RWPE2 (cell line): Measurements from ENCODE around the gene SMC3.

Source experiments
- ATAC-seq: fragments of 200-7000 bp; cut with Tn5 transposase; 3 replicates; pipeline ENCODE4 v1.9.1; 2021; ENCODE audit warnings: low read depth
- DNase-seq: peaks from one replicate; pipeline ENCODE4 v3.0.0-alpha.2; 2020; ENCODE audit warnings: low spot score
- H3K27ac ChIP-seq: fragments of 450-650 bp; 2 replicates; pipeline ENCODE4 v1.5.1; 2017; ENCODE audit warnings: mild to moderate bottlenecking; ENCODE audit not compliant: poor library complexity, severe bottlenecking
- H3K27me3 ChIP-seq: fragments of 250-450 bp; sonication (Bioruptor Pico); 2 replicates; pipeline ENCODE4 v1.5.1; 2021; ENCODE audit warnings: mild to moderate bottlenecking, moderate library complexity; ENCODE audit not compliant: insufficient read depth, poor library complexity, severe bottlenecking
- H3K36me3 ChIP-seq: fragments of 250-450 bp; sonication (Bioruptor Pico); 2 replicates; pipeline ENCODE4 v1.5.1; 2020; ENCODE audit warnings: low read depth, mild to moderate bottlenecking, moderate library complexity
- H3K4me1 ChIP-seq: fragments of 250-450 bp; sonication (Bioruptor Pico); 2 replicates; pipeline ENCODE4 v1.5.1; 2021; ENCODE audit warnings: mild to moderate bottlenecking, moderate library complexity; ENCODE audit not compliant: insufficient read depth, poor library complexity, severe bottlenecking
- H3K4me3 ChIP-seq: fragments of 250-450 bp; sonication (Bioruptor Pico); 2 replicates; pipeline ENCODE4 v1.5.1; 2021; ENCODE audit warnings: mild to moderate bottlenecking, moderate library complexity; ENCODE audit not compliant: severe bottlenecking
- H3K9me3 ChIP-seq: fragments of 250-450 bp; sonication (Bioruptor Pico); 2 replicates; pipeline ENCODE4 v1.5.1; 2021; ENCODE audit warnings: mild to moderate bottlenecking, moderate library complexity; ENCODE audit not compliant: severe bottlenecking
- TF ChIP-seq, protein P1 (sequence below): fragments of 450-650 bp; IDR thresholded peaks from one replicate; pipeline ENCODE4 v1.5.1; 2017; ENCODE audit warnings: mild to moderate bottlenecking, moderate library complexity; ENCODE audit not compliant: poor library complexity, severe bottlenecking

SMC3 gene

DNA sequence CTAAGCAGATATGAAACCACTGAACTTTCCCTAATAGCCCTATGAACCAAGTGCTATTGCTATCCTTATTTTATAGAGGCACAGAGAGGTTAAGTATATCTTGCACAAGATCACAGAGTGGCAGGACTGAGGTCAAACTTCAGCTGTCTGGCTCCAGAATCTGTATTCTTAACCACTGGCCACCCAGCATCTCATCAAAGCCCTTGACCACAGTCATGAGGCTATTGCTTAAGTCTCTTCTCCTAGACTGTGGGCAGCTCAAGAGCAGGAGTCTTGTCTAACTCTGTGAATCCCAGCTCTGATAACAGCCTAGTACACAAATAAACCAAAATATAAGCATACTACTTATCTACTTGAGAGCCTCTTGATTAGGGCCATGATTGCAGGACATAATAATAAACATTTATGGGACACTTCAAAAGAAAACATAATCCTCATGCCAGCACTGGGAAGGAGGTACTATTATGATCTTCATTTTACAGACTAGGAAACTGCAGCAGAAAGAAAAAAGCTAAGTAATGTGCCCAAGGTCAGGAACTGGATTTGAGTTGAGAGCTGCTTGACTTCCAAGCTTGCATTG is 22.4 kb upstream of the SMC3 start:
- no peak overlapping the region for H3K4me3 ChIP-seq
- H3K27me3 ChIP-seq: no peaks in the 10 kb centered on the region
- H3K36me3 ChIP-seq: no peaks in the 10 kb centered on the region
- H3K9me3 ChIP-seq: no peaks in the 10 kb centered on the region
- TF ChIP-seq, protein P1, sequence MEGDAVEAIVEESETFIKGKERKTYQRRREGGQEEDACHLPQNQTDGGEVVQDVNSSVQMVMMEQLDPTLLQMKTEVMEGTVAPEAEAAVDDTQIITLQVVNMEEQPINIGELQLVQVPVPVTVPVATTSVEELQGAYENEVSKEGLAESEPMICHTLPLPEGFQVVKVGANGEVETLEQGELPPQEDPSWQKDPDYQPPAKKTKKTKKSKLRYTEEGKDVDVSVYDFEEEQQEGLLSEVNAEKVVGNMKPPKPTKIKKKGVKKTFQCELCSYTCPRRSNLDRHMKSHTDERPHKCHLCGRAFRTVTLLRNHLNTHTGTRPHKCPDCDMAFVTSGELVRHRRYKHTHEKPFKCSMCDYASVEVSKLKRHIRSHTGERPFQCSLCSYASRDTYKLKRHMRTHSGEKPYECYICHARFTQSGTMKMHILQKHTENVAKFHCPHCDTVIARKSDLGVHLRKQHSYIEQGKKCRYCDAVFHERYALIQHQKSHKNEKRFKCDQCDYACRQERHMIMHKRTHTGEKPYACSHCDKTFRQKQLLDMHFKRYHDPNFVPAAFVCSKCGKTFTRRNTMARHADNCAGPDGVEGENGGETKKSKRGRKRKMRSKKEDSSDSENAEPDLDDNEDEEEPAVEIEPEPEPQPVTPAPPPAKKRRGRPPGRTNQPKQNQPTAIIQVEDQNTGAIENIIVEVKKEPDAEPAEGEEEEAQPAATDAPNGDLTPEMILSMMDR: no peak
- no peak overlapping the region for H3K27ac ChIP-seq
- no peaks in the 10 kb centered on the region for H3K4me1 ChIP-seq
- DNase-seq (no peak), ATAC-seq (no peak)

DNA sequence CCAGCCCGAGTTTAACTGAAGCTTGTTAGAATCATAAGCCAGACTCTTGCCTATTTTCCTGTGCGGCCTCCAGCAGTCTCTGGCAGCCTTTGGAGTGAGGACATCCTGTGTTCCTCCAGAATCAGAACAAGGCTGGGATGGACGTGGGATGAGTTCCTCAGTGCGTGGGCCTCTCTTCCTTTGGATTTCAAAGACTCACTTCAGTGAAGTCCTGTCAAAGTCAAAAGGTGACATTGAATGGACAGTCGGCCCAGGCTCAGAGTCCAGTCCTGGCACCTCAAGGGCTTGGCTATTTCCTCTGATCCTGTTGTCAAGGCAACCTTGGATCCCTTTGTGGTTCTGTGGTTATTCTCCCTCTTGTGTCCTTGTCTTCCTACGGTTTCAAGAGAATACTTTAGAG is 21.4 kb upstream of the SMC3 start:
- TF ChIP-seq, protein P1: no peak
- Histone ChIP-seq H3K36me3 (no peaks in the 10 kb centered on the region), H3K27me3 (no peaks in the 10 kb centered on the region), H3K27ac (no peak overlapping the region), H3K4me3 (no peak overlapping the region), H3K4me1 (no peaks in the 10 kb centered on the region), H3K9me3 (no peaks in the 10 kb centered on the region)
- DNase-seq (no peak), ATAC-seq (no peak)

DNA sequence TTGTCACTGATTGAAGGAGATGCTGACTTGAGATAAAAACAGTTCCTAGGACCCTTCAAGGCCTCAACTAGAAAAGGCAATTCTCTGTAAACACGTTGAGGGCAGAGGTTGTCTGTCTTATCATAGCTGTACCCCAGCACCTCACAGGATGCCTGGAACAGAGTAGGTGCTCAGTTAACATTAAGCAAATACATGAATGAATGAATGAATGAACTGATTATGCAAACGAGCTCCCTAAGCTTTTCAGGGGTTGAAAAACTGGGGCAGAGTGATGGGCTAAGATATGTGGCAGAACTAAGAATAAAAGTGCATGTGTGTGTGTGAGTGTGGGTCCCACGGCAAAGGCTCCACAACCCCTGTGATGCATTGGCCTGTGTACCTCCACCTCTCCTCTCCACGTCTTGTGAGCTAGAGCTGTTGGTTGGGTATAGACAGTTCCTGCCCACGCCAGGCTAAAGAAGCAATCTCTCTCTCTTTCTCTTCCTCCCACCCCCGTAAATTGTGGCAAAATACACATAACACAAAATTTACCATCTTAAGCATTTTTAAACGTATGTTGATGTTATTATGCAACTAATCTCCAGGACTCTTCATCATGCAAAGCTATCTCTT is 20.9 kb upstream of the SMC3 start:
- Histone ChIP-seq H3K27ac (no peak overlapping the region), H3K27me3 (no peaks in the 10 kb centered on the region), H3K9me3 (no peaks in the 10 kb centered on the region), H3K4me1 (no peaks in the 10 kb centered on the region), H3K36me3 (no peaks in the 10 kb centered on the region), H3K4me3 (no peak overlapping the region)
- TF ChIP-seq, protein P1: no peak
- DNase-seq (no peak), ATAC-seq (no peak)

DNA sequence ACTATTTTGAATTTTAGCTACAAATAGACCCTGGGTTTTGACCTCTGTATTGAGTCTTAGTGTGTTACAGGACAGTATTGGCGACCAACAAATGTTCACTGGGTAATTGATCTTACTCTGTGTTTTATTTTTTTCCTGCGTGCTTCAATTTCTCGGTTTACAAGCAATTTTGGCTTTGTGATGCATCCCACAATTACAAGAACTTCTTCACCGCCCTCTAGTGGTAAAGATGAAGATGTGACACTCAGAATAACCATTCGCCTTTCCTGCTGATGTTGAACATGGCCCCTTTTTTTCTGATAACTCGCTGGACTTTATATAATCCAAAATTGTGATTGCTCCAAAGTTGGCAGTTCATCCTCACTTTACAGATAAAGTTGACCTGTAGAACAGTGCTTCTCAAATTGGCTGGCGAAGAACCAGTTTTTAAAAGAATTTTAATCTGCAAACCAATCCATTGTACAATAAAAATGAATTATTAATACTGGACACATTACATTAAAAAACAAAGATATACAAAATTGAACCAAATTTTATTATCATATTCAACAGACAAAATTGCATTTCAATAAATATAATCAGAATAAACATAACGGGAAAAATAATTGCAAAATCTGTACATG is 20.2 kb upstream of the SMC3 start:
- no peak overlapping the region for H3K27ac ChIP-seq
- H3K9me3 ChIP-seq: no peaks in the 10 kb centered on the region
- ATAC-seq (peak; percentile 70), DNase-seq (no peak)
- TF ChIP-seq, protein P1: peak; percentile 92
- no peaks in the 10 kb centered on the region for H3K27me3 ChIP-seq
- H3K4me1 ChIP-seq: no peaks in the 10 kb centered on the region
- H3K4me3 ChIP-seq: no peak overlapping the region
- H3K36me3 ChIP-seq: no peaks in the 10 kb centered on the region

DNA sequence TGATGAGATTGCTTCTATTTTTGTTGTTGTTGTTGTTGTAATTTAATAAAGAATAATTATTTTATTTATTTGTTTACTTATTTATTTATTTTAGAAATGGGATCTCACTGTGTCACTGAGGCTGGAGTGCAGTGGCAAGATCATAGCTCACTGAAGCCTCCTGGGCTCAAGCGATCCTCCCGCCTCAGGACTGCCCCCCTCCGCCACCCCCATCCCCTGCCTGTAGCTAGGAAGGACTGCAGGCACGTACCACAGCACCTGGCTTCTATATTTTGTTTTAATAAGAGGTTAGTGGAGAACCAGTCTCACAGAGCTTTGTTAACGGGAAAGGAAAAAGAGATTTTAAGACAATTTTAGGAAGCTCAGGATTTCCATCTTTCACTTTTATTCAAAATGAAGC is 19.5 kb upstream of the SMC3 start:
- DNase-seq (no peak), ATAC-seq (no peak)
- H3K27me3 ChIP-seq: no peaks in the 10 kb centered on the region
- no peaks in the 10 kb centered on the region for H3K9me3 ChIP-seq
- no peak overlapping the region for H3K4me3 ChIP-seq
- H3K4me1 ChIP-seq: no peaks in the 10 kb centered on the region
- TF ChIP-seq, protein P1: no peak
- no peaks in the 10 kb centered on the region for H3K36me3 ChIP-seq
- no peak overlapping the region for H3K27ac ChIP-seq
